Lower lobe of right lung (tissue), 2 donors: Measurements from ENCODE around the gene KRTAP21-2. TPM values are rescaled to one million over a fixed set of nuclear protein-coding genes. Genes with fewer than 3 reads are reported as not detected.

ENCODE experiments used
- ATAC-seq, 2 donors: fragments of 200-7000 bp; cut with Tn5 transposase; one replicate each; pipeline ENCODE4 v1.9.1; 2020 to 2022; ENCODE audit warnings: mild to moderate bottlenecking in 2 of 2, moderate library complexity in 2 of 2
- DNase-seq: peaks from one replicate; pipeline ENCODE4 v3.0.0-alpha.2; 2020
- H3K27ac ChIP-seq: fragments of 200-600 bp; one replicate; pipeline ENCODE4 v1.8.0; 2022
- H3K27me3 ChIP-seq: fragments of 200-600 bp; one replicate; pipeline ENCODE4 v1.8.0; 2022; ENCODE audit warnings: low read depth
- H3K36me3 ChIP-seq: fragments of 200-600 bp; one replicate; pipeline ENCODE4 v1.8.0; 2022; ENCODE audit warnings: mild to moderate bottlenecking
- H3K4me1 ChIP-seq: fragments of 200-600 bp; one replicate; pipeline ENCODE4 v1.8.0; 2022
- H3K4me3 ChIP-seq: fragments of 200-600 bp; one replicate; pipeline ENCODE4 v1.8.0; 2022; ENCODE audit warnings: mild to moderate bottlenecking
- H3K9me3 ChIP-seq: fragments of 200-600 bp; one replicate; pipeline ENCODE4 v1.8.0; 2022
- intact Hi-C: fragments of 100-400 bp; cut with DNase I; formaldehyde crosslinking; loops from one replicate; pipeline ENCODE4 v1.11.0; 2022
- total RNA-seq: library from RNA; stranded (reverse); fragmentation: NEBNext Ultra II Directional; extraction: Animal tissue kit (Norgen Biotek cat#: 25700); gene quantifications from one replicate; pipeline ENCODE4 v1.2.1, GENCODE V29; 2021
- TF ChIP-seq, protein P1 (sequence below): fragments of 200-600 bp; IDR thresholded peaks from one replicate; pipeline ENCODE4 v1.8.0; 2022; ENCODE audit warnings: antibody characterized with exemption, mild to moderate bottlenecking
- donor health status: DM: no; HTN: yes; CAD: no; lungs with severe emphysema.

The KRTAP21-2 gene
- total RNA-seq, 1 donor from 2014 or later, result not detected

DNA sequence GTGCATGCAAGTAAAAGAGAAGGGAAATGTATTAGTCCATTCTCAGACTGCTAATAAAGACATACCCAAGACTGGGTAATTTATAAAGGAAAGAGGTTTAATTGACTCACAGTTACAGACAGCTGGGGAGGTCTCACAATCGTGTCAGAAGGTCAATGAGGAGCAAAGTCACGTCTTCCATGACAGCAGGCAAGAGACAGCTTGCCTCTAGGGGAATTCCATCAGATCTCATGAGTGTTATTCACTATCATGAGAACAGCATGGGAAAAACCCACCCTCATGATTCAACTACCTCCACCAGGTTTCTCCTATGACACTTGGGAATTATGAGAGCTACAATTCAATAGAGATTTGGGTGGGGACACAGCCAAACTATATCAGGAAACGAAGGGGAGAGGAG lies 36.6 kb downstream of the KRTAP21-2 start:
- intact Hi-C loops, result no loop called here
- H3K4me1 ChIP-seq, result no peaks in the 10 kb centered on the region
- ATAC-seq, result no peak
- H3K27me3 ChIP-seq, result no peaks in the 10 kb centered on the region
- DNase-seq, result no peak
- H3K27ac ChIP-seq, result no peak overlapping the region
- no peaks in the 10 kb centered on the region for H3K36me3 ChIP-seq
- TF ChIP-seq, protein P1, sequence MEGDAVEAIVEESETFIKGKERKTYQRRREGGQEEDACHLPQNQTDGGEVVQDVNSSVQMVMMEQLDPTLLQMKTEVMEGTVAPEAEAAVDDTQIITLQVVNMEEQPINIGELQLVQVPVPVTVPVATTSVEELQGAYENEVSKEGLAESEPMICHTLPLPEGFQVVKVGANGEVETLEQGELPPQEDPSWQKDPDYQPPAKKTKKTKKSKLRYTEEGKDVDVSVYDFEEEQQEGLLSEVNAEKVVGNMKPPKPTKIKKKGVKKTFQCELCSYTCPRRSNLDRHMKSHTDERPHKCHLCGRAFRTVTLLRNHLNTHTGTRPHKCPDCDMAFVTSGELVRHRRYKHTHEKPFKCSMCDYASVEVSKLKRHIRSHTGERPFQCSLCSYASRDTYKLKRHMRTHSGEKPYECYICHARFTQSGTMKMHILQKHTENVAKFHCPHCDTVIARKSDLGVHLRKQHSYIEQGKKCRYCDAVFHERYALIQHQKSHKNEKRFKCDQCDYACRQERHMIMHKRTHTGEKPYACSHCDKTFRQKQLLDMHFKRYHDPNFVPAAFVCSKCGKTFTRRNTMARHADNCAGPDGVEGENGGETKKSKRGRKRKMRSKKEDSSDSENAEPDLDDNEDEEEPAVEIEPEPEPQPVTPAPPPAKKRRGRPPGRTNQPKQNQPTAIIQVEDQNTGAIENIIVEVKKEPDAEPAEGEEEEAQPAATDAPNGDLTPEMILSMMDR, result no peak
- H3K9me3 ChIP-seq, result no peaks in the 10 kb centered on the region
- no peak overlapping the region for H3K4me3 ChIP-seq

DNA sequence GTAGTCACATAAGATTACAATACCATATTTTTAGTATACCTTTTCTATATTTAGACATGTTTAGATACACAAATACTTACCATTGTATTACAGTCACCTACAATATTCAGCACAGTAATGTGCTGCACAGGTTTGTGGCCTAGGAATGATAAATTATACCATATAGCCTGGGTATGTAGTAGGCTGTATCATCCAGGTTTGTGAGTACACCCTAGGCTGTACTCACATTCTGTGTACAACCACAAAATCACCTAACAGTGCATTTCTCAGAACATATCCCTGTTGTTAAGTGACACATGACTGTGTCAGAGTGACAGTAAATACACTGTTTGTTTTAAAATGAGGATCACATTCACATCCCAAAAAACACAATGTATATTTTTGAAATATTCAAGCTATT lies 39.6 kb downstream of the KRTAP21-2 start:
- DNase-seq, result no peak
- Histone ChIP-seq H3K9me3 (no peaks in the 10 kb centered on the region), H3K27me3 (no peaks in the 10 kb centered on the region), H3K4me1 (no peaks in the 10 kb centered on the region), H3K4me3 (no peak overlapping the region), H3K27ac (no peak overlapping the region), H3K36me3 (no peaks in the 10 kb centered on the region)
- ATAC-seq, result no peak
- intact Hi-C loops, result no loop called here
- TF ChIP-seq, protein P1, result no peak

Other genes with a start within 250 kb of the KRTAP21-2 start
- gene KRTAP19-5, start 245.1 kb downstream of the KRTAP21-2 start, total RNA-seq, result not detected
- not detected for gene KRTAP19-6, start 205.4 kb downstream of the KRTAP21-2 start, total RNA-seq
- not detected for gene KRTAP19-7, start 185.9 kb downstream of the KRTAP21-2 start, total RNA-seq
- not detected for gene KRTAP22-2, start 156.9 kb downstream of the KRTAP21-2 start, total RNA-seq
- not detected for gene KRTAP6-3, start 154.8 kb downstream of the KRTAP21-2 start, total RNA-seq
- gene KRTAP6-2, start 148.4 kb downstream of the KRTAP21-2 start, total RNA-seq, result not detected
- gene KRTAP22-1, start 146.2 kb downstream of the KRTAP21-2 start, total RNA-seq, result not detected
- not detected for gene KRTAP6-1, start 133.3 kb downstream of the KRTAP21-2 start, total RNA-seq
- gene KRTAP20-1, start 130.8 kb downstream of the KRTAP21-2 start, total RNA-seq, result not detected
- not detected for gene KRTAP20-4, start 126.6 kb downstream of the KRTAP21-2 start, total RNA-seq
- not detected for gene KRTAP20-2, start 112.1 kb downstream of the KRTAP21-2 start, total RNA-seq
- not detected for gene KRTAP20-3, start 104.4 kb downstream of the KRTAP21-2 start, total RNA-seq
- not detected for gene KRTAP21-3, start 28.5 kb downstream of the KRTAP21-2 start, total RNA-seq
- gene KRTAP21-1, start 8.2 kb upstream of the KRTAP21-2 start, total RNA-seq, result not detected
- gene KRTAP8-1, start 66.0 kb upstream of the KRTAP21-2 start, total RNA-seq, result not detected
- gene KRTAP7-1, start 82.5 kb upstream of the KRTAP21-2 start, total RNA-seq, result not detected
- gene KRTAP11-1, start 134.3 kb upstream of the KRTAP21-2 start, total RNA-seq, result not detected